Measurements from ENCODE around the gene CEP89. TPM values are rescaled to one million over a fixed set of nuclear protein-coding genes. Genes with fewer than 3 reads are reported as not detected.

CEP89 gene
- total RNA-seq, 1 experiment from 2014 or later: 27.6 TPM

DNA sequence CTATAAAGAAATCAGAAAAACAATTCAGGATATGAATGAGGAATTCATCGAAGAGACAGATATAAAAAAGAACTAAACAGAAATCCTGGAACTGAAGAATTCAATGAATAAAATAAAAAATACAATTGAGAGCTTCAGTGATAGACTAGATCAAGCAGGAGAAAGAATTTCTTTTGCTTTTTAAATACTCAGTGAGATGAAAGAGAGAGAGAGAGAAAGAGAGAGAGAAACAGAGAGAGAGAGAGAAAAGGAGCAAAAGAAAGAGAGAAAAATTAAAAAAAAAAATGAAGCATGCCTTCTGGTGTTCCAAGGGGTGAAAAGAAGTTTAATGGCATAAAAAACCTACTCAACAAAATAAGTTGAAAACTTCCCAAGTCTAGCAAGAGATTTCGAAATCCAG lies 80.1 kb downstream of the CEP89 start:
- no peak for TF ChIP-seq EZH2 (IDR thresholded peaks at IDR 0.05)
- TF ChIP-seq, protein P1, sequence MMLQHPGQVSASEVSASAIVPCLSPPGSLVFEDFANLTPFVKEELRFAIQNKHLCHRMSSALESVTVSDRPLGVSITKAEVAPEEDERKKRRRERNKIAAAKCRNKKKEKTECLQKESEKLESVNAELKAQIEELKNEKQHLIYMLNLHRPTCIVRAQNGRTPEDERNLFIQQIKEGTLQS (IDR thresholded peaks at IDR 0.05): no peak
- TF ChIP-seq SP1 (IDR thresholded peaks at IDR 0.05; ENCODE audit: low read depth): no peak
- no peak for TF ChIP-seq CEBPB (IDR thresholded peaks at IDR 0.05; ENCODE audit: low read depth)
- RAD21 ChIA-PET (ENCODE audit: low non-redundant PET in 1 of 2, low total read pairs in 2 of 2, uncharacterized antibody in 2 of 2, unreplicated experiment in 2 of 2): no interaction called here

DNA sequence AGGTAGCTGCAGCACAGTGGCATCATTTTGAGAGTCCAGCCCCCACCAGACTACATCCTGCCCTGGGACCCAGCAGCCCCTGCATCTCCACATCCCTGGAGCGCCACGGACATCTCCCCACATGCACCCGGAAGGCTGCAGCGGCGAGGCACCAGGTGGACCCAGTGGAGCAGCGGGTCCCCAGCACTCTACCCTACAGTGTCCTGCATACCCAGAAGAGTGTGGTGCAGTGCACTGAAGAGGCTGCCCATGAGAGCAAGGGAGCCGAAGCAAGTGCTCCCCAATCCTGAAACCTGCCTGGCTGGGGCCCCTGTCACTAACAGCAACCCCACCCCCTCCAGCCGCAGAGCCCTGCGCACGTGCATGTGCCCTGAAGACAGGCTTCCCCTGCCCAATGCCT lies 80.9 kb downstream of the CEP89 start:
- RAD21 ChIA-PET (ENCODE audit: low non-redundant PET in 1 of 2, low total read pairs in 2 of 2, uncharacterized antibody in 2 of 2, unreplicated experiment in 2 of 2): no interaction called here
- ATAC-seq (no peak), DNase-seq (ENCODE audit: low read depth, low spot score) (no peak)
- CTCF ChIA-PET: no interaction called here
- POLR2A ChIA-PET: no interaction called here
- H3K4me1 ChIP-seq (ENCODE audit: control insufficient read depth in 1 of 2, insufficient read depth in 2 of 2, low read length in 2 of 2): no peaks in the 10 kb centered on the region
- H3K9ac ChIP-seq (ENCODE audit: low read length): no peak overlapping the region
- no peaks in the 10 kb centered on the region for H3K27me3 ChIP-seq (ENCODE audit: insufficient read depth, low read length)
- no peaks in the 10 kb centered on the region for H3K79me2 ChIP-seq (ENCODE audit: insufficient read depth, low read length)
- intact Hi-C loops (cut with micrococcal nuclease): no loop called here
- no peaks in the 10 kb centered on the region for H4K20me1 ChIP-seq (ENCODE audit: insufficient read depth)
- no peak overlapping the region for H3K27ac ChIP-seq (ENCODE audit: low read depth, low read length)
- H3K4me2 ChIP-seq (ENCODE audit: low read length): no peak overlapping the region
- no peaks in the 10 kb centered on the region for H3K36me3 ChIP-seq (ENCODE audit: control insufficient read depth in 1 of 2, insufficient read depth in 2 of 2, low read length in 2 of 2)
- no peaks in the 10 kb centered on the region for H3K9me2 ChIP-seq (ENCODE audit: insufficient read depth)
- no TSS peak for BruUV-seq (replicated peaks)
- no peak overlapping the region for H2AFZ ChIP-seq (ENCODE audit: low read depth, low read length, poor library complexity, severe bottlenecking)
- peaks cover 5 to 6% of the 10 kb centered on the region in 2 experiments; a peak in 3 of 4 replicates for H3K9me3 ChIP-seq (ENCODE audit: control insufficient read depth in 1 of 2, insufficient read depth in 1 of 2, low read depth in 1 of 2, low read length in 2 of 2)
- H3K4me3 ChIP-seq (replicated peaks in 1 of 2; ENCODE audit: low read depth in 1 of 2, low read length in 2 of 2): no peak overlapping the region
- TF ChIP-seq CBX3 (IDR thresholded peaks at IDR 0.05; ENCODE audit: low read depth): no peak
- no peak for TF ChIP-seq YY1 (IDR thresholded peaks at IDR 0.05; ENCODE audit: extremely low read depth, insufficient replicate concordance, low read depth, low read length)
- no peak for TF ChIP-seq JUND (IDR thresholded peaks at IDR 0.05)
- no peak for TF ChIP-seq EZH2 (IDR thresholded peaks at IDR 0.05)
- TF ChIP-seq POLR2A (IDR thresholded peaks at IDR 0.05; ENCODE audit: borderline replicate concordance, extremely low read depth, insufficient read depth, insufficient read length): no peak
- TF ChIP-seq, protein P2, sequence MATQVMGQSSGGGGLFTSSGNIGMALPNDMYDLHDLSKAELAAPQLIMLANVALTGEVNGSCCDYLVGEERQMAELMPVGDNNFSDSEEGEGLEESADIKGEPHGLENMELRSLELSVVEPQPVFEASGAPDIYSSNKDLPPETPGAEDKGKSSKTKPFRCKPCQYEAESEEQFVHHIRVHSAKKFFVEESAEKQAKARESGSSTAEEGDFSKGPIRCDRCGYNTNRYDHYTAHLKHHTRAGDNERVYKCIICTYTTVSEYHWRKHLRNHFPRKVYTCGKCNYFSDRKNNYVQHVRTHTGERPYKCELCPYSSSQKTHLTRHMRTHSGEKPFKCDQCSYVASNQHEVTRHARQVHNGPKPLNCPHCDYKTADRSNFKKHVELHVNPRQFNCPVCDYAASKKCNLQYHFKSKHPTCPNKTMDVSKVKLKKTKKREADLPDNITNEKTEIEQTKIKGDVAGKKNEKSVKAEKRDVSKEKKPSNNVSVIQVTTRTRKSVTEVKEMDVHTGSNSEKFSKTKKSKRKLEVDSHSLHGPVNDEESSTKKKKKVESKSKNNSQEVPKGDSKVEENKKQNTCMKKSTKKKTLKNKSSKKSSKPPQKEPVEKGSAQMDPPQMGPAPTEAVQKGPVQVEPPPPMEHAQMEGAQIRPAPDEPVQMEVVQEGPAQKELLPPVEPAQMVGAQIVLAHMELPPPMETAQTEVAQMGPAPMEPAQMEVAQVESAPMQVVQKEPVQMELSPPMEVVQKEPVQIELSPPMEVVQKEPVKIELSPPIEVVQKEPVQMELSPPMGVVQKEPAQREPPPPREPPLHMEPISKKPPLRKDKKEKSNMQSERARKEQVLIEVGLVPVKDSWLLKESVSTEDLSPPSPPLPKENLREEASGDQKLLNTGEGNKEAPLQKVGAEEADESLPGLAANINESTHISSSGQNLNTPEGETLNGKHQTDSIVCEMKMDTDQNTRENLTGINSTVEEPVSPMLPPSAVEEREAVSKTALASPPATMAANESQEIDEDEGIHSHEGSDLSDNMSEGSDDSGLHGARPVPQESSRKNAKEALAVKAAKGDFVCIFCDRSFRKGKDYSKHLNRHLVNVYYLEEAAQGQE (IDR thresholded peaks at IDR 0.05; ENCODE audit: low read depth): no peak
- no peak for TF ChIP-seq CEBPB (IDR thresholded peaks at IDR 0.05; ENCODE audit: low read depth)
- no peak for TF ChIP-seq RAD21 (IDR thresholded peaks at IDR 0.05; ENCODE audit: low read depth)
- TF ChIP-seq, protein P3, sequence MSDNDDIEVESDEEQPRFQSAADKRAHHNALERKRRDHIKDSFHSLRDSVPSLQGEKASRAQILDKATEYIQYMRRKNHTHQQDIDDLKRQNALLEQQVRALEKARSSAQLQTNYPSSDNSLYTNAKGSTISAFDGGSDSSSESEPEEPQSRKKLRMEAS (IDR thresholded peaks at IDR 0.05): no peak
- TF ChIP-seq ZNF274 (IDR thresholded peaks at IDR 0.05; ENCODE audit: low read depth, low read length): no peak
- no peak for TF ChIP-seq TCF7L2 (IDR thresholded peaks at IDR 0.05; ENCODE audit: borderline replicate concordance, extremely low read depth, insufficient read depth, insufficient read length)
- TF ChIP-seq, protein P4, sequence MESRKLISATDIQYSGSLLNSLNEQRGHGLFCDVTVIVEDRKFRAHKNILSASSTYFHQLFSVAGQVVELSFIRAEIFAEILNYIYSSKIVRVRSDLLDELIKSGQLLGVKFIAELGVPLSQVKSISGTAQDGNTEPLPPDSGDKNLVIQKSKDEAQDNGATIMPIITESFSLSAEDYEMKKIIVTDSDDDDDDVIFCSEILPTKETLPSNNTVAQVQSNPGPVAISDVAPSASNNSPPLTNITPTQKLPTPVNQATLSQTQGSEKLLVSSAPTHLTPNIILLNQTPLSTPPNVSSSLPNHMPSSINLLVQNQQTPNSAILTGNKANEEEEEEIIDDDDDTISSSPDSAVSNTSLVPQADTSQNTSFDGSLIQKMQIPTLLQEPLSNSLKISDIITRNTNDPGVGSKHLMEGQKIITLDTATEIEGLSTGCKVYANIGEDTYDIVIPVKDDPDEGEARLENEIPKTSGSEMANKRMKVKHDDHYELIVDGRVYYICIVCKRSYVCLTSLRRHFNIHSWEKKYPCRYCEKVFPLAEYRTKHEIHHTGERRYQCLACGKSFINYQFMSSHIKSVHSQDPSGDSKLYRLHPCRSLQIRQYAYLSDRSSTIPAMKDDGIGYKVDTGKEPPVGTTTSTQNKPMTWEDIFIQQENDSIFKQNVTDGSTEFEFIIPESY (IDR thresholded peaks at IDR 0.05; ENCODE audit: extremely low read depth, insufficient replicate concordance, low read length): no peak
- TF ChIP-seq POLR2AphosphoS5 (IDR thresholded peaks at IDR 0.05; ENCODE audit: low read depth, low read length): no peak
- no peak for TF ChIP-seq ELF1 (IDR thresholded peaks at IDR 0.05; ENCODE audit: borderline replicate concordance, low read depth)

More for the DNA sequence above, 80.1 kb downstream of the CEP89 start:
- intact Hi-C loops (cut with micrococcal nuclease): no loop called here
- Histone ChIP-seq H3K27me3 (ENCODE audit: insufficient read depth, low read length) (no peaks in the 10 kb centered on the region), H3K27ac (ENCODE audit: low read depth, low read length) (no peak overlapping the region), H3K4me1 (ENCODE audit: control insufficient read depth in 1 of 2, insufficient read depth in 2 of 2, low read length in 2 of 2) (no peaks in the 10 kb centered on the region), H3K36me3 (ENCODE audit: control insufficient read depth in 1 of 2, insufficient read depth in 2 of 2, low read length in 2 of 2) (no peaks in the 10 kb centered on the region), H3K9me2 (ENCODE audit: insufficient read depth) (no peaks in the 10 kb centered on the region), H3K4me3 (replicated peaks in 1 of 2; ENCODE audit: low read depth in 1 of 2, low read length in 2 of 2) (no peak overlapping the region), H3K4me2 (ENCODE audit: low read length) (no peak overlapping the region), H2AFZ (ENCODE audit: low read depth, low read length, poor library complexity, severe bottlenecking) (no peak overlapping the region), H3K79me2 (ENCODE audit: insufficient read depth, low read length) (no peaks in the 10 kb centered on the region), H3K9me3 (ENCODE audit: control insufficient read depth in 1 of 2, insufficient read depth in 1 of 2, low read depth in 1 of 2, low read length in 2 of 2) (peaks cover 5 to 6% of the 10 kb centered on the region in 2 experiments; a peak in 3 of 4 replicates), H3K9ac (ENCODE audit: low read length) (no peak overlapping the region), H4K20me1 (ENCODE audit: insufficient read depth) (no peaks in the 10 kb centered on the region)
- POLR2A ChIA-PET: no interaction called here
- BruUV-seq (replicated peaks): no TSS peak
- CTCF ChIA-PET: no interaction called here
- ATAC-seq (no peak), DNase-seq (ENCODE audit: low read depth, low spot score) (no peak)

Measured in HCT116 (cell line).